ENCODE measurements around the gene ACTR3C. TPM values are rescaled to one million over a fixed set of nuclear protein-coding genes. Genes with fewer than 3 reads are reported as not detected.
"Not testable (repeated sequence)": the region's sequence is repeated elsewhere in the genome, so short reads cannot be mapped to it uniquely, and the experiment has no call there.

The ACTR3C gene
- total RNA-seq, 1 donor from 2014 or later: 4.6 TPM

GRCh38 chr7:150247745-150248144 lies 75.6 kb downstream of the ACTR3C start:
- intact Hi-C loops (cut with DNase I); DNase-seq (ENCODE audit: low spot score): not testable (repeated sequence)

GRCh38 chr7:150245208-150245607 lies 78.1 kb downstream of the ACTR3C start:
- intact Hi-C loops (cut with DNase I); DNase-seq (ENCODE audit: low spot score): not testable (repeated sequence)

GRCh38 chr7:150242935-150243334 lies 80.4 kb downstream of the ACTR3C start:
- intact Hi-C loops (cut with DNase I); DNase-seq (ENCODE audit: low spot score): not testable (repeated sequence)

- DNase-seq (ENCODE audit: low spot score); intact Hi-C loops (cut with DNase I): not testable (repeated sequence)
These were observed 97.9 kb downstream of the ACTR3C start for GRCh38 chr7:150225444-150225843.

GRCh38 chr7:150222083-150222972 lies 101.0 kb downstream of the ACTR3C start:
- DNase-seq (ENCODE audit: low spot score); intact Hi-C loops (cut with DNase I): not testable (repeated sequence)

GRCh38 chr7:150220673-150221181 lies 102.6 kb downstream of the ACTR3C start:
- DNase-seq (ENCODE audit: low spot score); intact Hi-C loops (cut with DNase I): not testable (repeated sequence)

- DNase-seq (ENCODE audit: low spot score); intact Hi-C loops (cut with DNase I): not testable (repeated sequence)
These were observed 103.2 kb downstream of the ACTR3C start for GRCh38 chr7:150219941-150220658.

GRCh38 chr7:150206848-150207247 lies 116.5 kb downstream of the ACTR3C start:
- DNase-seq (ENCODE audit: low spot score): not testable (repeated sequence)

GRCh38 chr7:150205866-150206265 lies 117.5 kb downstream of the ACTR3C start:
- intact Hi-C loops (cut with DNase I); DNase-seq (ENCODE audit: low spot score): not testable (repeated sequence)

More at GRCh38 chr7:150206848-150207247, 116.5 kb downstream of the ACTR3C start:
- intact Hi-C loops (cut with DNase I): not testable (repeated sequence)

GRCh38 chr7:150204577-150204976 lies 118.8 kb downstream of the ACTR3C start:
- DNase-seq (ENCODE audit: low spot score); intact Hi-C loops (cut with DNase I): not testable (repeated sequence)

- DNase-seq (ENCODE audit: low spot score); intact Hi-C loops (cut with DNase I): not testable (repeated sequence)
These were observed 120.5 kb downstream of the ACTR3C start for GRCh38 chr7:150202894-150203293.

Other genes starting within 250 kb of the ACTR3C start
- 4.4 TPM for gene LRRC61, start 190 bp downstream of the ACTR3C start, total RNA-seq
- 10.6 TPM for gene RARRES2, start 18.1 kb upstream of the ACTR3C start, total RNA-seq
- gene REPIN1, start 45.3 kb upstream of the ACTR3C start, total RNA-seq: 85.5 TPM
- gene ZNF775, start 55.8 kb upstream of the ACTR3C start, total RNA-seq: 3.4 TPM
- 16.3 TPM for gene GIMAP8, start 127.1 kb upstream of the ACTR3C start, total RNA-seq
- gene GIMAP7, start 191.3 kb upstream of the ACTR3C start, total RNA-seq: 13.0 TPM
- gene GIMAP4, start 243.8 kb upstream of the ACTR3C start, total RNA-seq: 18.2 TPM